Stimulated activated naive CD8-positive, alpha-beta T cell treated with anti-CD3 and anti-CD28 coated beads, Interleukin-15, Interleukin-2, amounts not matched to agents 100 U/mL and 50 U/mL, for 24 hours (primary cell): Measurements from ENCODE around the gene LGALSL.
"Not testable (repeated sequence)": the region's sequence is repeated elsewhere in the genome, so short reads cannot be mapped to it uniquely, and the experiment has no call there.

ENCODE experiments used
- ATAC-seq: fragments of 150-1000 bp; cut with Tn5 transposase; one replicate; pipeline ENCODE4 v1.10.0; 2021
- DNase-seq: peaks from one replicate; pipeline ENCODE4 v3.0.0; 2021

LGALSL gene

DNA sequence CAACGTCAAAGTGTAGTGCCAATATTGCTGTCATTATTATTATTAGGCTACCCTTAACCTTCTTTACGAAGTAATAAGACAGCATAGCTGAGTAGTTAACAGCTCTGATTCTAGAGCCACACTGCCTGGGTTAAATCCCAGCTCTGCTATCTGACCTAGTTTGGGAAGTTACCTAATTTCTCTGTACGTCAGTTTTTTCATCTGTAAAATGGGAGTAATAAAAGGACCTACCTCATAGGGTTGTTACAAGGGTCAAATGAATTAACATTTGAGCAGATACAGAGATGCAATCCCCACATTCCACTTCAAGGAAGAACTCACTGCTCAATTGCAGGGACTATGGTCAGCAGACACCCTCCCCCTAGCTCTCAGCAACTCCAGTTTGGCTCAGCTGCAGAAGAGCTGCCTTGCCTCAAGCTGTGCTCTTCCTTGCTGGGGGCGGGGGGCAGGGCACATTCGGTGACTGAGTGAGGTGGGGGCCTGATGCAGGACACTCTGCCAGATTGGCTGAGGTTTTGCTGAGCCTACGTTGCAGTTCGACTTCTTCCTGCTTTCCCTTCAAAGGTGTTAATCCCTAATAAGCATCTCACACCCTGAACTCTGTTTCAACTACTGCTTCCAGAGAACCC is 11.0 kb upstream of the LGALSL start:
- ATAC-seq: no peak
- no peak for DNase-seq

DNA sequence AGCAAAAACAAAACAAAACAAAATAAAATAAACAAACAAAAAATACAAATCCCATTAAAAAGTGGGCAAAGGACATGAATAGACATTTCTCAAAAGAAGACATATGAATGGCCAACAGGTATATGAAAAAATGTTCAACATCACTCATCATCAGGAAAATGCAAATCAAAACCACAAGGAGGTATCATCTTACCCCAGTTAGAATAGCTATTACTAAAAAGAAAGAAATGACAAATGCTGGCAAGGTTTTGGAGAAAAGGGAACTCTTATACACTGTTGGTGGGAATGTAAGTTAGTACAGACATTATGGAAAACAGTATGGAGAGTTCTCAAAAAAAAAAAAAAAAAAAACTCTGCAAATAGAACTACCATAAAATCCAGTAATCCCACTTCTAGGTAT is 8.0 kb upstream of the LGALSL start:
- not testable (repeated sequence) for ATAC-seq, DNase-seq

DNA sequence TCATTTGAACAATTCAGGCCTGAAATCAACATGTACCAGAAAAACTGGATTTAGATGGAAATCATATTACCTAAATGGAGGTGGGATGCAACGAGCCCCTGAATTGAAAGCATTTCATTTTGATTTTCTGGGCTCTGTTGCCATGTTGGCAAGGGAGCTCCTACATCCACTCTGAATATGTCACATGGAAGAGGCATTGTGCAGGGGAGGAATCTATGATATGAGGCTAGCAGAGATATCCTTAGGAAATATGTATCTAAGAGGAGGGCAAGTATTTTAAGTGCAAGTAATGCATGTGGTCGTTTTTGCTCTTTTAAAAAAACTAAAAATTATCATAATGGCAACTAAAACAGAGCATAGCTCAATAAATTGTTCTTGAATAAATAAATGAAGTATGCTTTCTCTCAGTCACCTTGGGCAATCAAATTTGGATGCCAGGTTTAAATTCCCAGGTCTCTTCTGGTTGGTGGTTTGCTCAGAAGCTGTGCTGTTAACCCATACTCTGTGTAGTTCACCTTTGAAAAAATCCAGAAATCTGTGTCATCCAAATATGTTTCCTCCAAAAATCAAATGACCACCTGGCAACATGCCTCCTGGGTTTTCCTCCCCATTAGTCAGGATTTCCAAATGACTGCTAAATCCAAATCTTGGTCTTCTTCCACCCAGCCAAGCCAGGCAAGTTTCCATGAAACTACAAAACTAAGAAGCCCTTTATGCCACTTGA is 6.5 kb upstream of the LGALSL start:
- DNase-seq (no peak), ATAC-seq (no peak)

DNA sequence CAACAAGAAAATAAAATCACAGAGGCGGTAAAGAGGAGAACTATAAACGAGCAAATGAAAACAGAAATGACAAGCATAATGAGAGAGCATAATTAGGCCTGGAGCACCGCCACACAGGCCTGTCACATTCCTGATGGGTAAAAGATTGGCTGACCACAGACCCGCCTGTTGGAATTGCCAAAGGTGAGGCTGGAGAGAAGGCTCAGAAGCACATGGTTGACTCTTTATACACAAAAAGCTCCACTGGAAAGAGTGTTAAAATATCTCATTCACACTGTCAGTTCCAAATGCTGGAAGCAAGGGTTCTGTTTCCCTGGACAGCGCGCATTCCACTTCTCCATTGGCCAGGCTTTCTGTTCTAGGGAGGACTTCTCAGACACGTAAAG is 5.9 kb upstream of the LGALSL start:
- no peak for DNase-seq
- no peak for ATAC-seq

DNA sequence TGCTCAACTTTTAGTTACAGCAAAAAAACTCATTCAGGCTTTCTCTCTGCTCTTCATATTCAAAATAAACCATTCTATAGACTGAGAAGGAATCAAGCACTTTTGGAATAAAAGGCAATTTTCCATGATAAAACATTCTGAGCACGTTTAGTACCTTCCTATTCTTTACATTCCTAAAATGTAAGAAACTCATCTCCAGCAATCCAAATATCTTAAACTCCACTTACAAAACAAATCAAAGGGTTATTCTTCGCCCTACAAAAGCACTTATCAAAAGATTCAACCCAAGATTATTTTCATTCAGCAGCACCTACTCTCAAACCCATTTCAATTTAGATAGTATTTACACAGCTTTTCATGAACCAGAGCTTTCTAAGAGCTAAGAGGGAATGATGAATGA is 2.9 kb upstream of the LGALSL start:
- DNase-seq (no peak), ATAC-seq (no peak)

DNA sequence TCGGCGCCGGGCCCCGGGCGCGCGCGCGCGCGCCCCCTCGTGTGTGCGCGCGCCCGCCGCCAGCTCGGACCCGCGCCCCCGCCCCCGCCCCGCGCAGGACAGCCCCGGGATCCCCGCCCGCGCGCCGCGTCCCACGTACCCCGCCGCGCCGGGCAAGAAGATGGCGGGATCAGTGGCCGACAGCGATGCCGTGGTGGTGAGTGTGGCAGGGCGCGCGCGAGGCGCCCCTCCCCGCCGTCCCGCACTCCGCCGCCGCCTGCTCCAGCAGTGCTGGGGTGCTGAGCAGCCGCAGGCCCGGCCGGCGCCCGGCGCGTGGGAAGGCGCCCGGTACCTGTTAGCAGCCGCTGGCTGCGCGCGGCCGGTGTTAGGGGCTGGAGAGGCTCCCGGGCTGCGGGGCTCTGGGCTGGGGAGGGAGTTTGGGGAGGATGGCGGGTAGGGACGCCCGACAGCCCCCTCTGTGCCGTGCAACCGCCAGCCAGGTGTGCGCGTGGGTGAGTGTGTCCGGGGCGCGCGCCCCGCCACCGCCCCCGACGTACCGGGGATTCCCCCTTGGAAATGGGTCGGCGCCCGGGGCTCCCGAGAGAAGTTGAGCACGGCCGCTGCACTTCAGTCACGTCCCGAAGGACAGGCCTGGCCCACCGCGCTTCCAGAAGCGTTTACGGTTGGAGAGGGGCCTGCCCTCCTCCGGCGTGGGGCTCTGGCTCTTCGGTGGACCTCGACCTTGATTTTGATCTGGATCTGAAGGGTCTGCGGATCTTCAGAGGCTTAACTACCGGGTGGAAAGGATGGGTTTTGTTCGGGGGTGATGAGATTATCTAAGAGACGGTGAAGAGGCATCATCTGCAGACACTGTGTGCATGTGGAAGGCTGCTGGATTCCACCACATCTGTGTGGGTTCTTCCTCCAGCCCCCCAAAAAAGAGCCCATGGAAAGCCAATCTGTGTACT is 697 bp downstream of the LGALSL start:
- ATAC-seq: peak; percentile 69
- DNase-seq: peak; percentile 59

DNA sequence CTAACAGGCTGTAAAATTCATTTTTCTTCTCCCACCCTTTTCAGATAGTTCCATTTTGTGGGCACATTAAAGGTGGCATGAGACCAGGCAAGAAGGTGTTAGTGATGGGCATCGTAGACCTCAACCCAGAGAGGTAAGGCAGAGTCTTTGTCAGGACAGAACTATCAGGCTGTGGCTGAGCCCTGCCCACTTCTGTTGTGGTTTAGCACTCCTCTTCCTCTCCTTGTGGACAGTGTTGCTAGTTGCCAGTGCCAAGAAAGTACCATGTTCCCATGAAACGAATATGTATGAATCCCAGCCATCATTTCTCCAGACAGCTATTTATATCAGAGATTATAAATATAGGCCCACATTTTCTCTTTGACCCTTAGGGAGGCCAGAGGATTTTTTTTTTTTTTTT is 1.6 kb downstream of the LGALSL start:
- ATAC-seq: no peak
- DNase-seq: no peak

DNA sequence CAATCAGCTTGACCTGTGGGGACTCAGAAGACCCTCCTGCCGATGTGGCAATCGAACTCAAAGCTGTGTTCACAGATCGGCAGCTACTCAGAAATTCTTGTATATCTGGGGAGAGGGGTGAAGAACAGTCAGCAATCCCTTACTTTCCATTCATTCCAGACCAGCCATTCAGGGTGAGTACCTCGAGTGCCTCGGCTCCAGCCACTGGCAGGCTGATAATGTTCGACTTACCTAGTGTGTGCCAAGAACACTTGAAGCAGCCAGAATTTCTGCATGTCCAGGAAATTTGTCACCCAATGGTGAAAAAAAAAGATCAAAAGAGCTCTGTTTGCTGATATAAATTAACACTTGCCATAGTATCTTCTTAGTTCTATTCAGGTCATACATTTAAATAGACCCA is 2.3 kb downstream of the LGALSL start:
- DNase-seq (no peak), ATAC-seq (no peak)

DNA sequence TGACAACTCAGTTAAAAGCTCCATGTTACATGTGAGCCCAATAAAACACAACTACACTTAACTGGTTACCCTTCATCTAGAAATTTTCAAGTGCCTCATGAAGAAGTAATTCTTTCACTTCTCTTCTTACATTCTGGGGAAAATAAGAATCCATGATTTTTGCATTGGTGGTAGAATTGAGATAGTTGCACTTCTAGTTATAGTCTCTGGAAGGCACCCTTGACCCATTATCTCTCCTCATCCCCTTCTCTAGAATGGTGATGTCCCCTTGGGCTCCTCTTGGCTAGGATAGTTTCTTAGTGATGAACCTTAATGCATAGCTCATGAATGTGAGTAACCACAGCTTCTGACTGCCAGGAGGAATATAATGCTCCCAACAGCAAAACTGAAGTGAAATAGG is 3.6 kb downstream of the LGALSL start:
- ATAC-seq (no peak), DNase-seq (no peak)

DNA sequence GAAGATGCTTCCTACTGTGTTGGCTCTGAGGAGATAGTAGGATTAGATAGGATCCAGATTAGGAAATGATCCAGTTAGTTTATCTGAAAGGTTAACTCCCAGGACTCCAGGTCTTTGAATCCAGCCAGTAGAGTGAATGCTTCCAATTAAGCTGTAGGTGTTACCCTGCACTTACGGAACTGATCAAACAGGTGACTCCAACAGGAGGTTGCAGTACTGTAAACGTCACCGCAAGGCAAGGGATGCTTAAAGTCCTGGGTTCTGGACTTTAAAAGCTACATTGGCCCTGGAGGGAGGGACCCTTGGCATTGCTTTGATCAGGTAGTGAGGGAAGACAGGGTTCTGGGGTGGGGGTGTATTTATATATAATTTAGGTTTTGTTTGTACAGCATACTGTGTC is 5.6 kb downstream of the LGALSL start:
- ATAC-seq: no peak
- DNase-seq: no peak

DNA sequence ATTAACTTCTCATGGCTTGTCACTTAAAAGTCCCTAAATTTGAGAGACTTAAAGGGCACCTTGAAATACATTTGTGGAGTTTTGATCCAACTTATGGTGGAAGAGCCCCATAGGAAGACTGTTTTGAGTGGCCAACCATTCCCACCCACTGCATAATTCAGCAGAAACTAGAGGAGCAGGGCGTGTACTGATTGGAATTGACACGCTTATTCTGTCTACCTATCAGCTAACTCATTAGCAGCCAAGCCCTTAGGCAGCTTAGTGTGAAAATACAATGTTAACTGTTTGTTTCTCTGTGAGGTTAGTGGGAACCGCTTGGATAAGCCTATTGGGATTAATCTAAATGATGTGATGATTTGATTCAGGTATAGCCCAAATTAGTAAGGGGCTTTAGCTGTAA is 6.4 kb downstream of the LGALSL start:
- ATAC-seq (no peak), DNase-seq (no peak)

DNA sequence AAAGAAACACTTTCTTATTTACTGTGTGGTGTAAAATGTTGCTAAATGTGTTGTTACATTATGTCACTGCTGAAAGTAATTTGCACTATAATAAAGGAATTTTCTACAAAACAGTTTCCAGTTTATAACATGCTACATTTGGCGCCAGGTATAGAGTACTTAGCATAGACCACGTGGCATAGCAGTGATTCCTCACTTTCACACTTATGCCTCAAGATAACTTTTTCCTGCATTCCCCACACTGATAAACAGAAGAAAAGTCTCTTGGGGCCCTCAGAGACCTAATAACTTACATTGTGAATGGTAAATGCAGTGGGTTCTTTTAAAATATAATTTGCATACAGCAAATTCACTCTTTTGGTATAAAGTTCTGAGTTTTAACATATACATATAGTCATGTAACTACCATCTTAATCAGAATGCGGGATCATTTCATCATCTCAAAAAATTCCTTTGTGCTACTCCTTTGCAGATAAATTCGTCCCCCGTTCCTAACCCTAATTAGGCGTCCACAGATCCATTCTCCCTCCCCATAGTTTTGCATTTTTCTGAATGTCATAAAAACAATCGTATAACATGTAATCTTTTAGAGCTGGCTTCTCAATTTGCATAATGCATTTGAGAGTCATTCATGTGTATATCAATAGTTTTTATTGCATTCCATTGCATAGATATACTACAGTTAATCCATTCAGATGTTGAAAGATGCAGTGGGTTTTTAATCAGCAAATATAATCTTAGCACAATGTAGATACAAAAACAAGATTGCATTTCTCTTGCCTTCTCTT is 7.5 kb downstream of the LGALSL start:
- ATAC-seq (no peak), DNase-seq (no peak)

DNA sequence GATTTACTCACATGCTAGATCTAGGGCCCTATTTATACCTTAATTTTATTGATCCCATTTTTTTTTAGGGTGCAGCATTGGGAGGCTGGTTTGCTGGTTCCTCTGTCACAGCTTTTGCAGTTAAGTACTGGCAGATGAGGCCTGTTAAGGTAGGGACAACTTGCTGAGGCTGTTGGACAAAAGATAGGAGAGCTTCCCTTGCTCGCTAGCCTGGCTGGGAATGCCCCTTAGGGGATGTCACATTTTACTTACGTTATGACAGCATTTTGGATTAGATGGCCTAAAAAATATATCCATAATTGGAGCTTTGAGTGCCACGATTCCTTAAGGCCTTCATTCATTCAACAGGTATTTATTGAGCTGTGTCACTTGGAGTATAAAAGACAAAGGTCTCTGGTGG is 8.2 kb downstream of the LGALSL start:
- ATAC-seq: no peak
- DNase-seq: no peak

DNA sequence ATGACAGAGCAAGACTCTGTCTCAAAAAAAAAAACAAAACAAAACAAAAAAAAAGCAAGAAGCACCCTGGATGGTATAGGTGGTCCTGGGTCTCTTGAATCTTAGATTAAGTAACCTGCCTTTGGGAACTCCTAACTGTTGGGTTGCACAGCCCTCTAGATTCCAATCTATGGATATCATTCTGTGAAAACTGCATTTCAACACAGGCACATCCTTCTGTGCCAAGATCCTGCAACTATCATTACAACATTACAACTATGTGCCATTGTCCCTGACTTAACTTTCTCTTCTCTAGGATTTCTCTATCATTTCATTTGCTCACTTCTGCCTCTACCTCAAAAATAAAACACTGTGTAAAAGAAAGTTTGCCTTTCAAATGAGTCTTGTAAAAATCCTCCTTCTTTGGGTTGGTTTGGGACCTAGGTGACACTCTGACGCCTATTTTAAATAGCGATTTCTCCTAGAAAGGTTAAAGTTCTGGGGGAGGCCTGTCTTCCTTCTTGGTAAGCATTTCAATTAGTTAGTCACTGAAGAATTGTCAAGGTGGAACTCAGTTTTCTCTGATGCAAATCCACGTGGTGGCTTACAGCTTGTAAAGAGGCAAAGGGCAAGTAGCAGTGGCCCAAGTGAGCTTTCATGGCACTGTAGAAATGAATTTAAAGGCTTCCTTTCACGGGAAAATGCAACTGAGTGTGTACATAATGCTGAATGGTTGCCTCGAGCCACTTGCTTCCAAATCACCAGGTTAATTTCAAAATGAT is 9.2 kb downstream of the LGALSL start:
- ATAC-seq: no peak
- no peak for DNase-seq

DNA sequence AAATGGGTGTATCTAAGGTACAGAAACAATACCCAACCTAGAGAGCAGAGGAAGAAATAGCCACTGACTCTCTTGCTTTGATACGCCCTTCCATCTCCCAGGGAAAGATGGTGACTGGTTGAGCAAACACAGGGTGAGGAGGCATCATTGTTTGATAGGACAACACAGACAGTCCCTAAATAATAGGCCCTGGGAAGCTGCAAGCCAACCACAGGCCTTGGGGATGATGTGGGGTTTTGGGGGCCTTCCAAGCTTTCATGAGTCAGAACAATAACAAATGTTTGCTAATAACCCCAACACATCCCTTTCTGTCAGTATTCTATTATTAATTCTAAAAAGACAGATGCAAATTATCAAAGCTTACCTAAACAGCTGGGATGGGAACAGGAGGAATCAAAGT is 9.8 kb downstream of the LGALSL start:
- ATAC-seq: no peak
- no peak for DNase-seq

DNA sequence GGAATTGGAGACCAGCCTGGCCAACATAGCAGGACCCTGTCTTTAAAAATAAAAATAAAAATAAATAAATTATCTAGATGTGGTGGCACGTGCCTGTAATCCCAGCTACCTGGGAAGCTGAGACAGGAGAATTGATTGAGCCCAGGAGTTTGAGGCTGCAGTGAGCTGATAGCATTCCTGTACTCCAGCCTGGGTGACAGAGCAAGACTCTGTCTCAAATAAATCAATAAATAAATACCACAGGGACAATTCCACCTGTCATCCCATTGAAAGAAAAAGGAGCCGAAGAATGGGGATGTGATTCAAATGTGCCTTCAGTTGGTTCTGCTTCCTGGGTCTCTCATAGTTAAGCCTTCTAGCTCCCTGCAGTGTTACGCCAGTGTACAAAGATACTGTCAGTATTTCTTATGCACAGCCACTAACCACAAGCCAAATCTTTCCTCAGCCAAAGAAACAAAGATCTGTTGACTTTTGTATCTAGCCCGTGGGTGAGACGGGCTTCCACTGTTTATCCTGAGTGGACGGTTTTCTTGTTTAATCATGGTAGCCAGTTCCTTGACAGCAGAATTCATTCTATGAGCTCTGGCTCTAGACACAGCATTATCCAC is 12.6 kb downstream of the LGALSL start:
- ATAC-seq (no peak), DNase-seq (no peak)

DNA sequence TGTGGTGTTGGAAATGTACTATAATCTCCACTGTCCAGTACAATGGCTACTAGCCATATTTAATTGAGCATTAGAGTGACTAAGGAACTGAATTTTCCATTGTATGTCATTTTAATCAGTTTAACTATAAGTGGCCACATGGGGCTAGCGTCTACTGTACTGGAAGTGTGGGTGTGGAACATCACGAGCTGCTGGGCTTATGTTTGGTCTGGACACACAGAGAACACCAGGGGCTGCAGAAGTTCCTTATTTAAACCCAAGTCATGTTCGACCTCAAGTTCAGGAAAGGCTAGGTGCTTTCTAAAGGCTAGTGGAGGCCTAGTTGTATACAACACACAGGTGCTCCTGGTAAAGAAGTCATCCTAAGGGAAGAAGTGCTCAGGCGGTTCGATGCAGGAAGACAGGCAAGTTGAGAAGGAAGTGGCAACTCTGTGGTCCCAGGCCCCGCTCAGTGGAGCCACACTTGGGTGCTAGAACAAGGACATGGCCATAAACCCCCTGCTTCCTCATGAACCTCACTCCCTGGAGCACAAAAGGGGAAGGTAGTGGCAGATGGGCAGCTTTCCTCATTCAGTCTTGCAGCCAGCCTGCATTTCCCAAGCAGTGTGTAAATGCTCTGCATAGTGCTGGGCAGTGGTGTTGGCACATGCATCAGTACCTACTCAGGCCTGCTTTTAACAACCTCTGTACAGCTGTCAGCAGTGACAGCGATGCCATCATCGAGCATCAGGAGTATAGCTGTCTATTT is 13.3 kb downstream of the LGALSL start:
- ATAC-seq: no peak
- DNase-seq: no peak

DNA sequence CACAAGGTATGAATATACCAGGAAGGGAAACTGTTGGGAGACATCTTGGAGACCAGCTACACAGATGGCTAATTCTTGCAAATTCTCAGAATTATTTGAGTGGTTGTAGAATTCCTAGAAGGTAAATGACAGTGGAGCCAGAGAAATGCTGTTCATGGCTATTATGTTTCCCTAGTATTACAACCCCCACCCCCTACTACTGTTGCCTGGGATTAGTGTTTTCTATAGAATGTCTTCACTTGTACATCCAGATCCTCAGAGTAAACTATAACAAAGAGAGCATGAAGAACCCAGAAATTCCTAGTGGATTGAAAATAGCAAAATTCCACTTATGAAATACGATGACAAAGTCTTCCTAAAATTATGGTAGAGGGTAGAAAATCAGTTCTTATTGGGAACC is 15.3 kb downstream of the LGALSL start:
- ATAC-seq: no peak

DNA sequence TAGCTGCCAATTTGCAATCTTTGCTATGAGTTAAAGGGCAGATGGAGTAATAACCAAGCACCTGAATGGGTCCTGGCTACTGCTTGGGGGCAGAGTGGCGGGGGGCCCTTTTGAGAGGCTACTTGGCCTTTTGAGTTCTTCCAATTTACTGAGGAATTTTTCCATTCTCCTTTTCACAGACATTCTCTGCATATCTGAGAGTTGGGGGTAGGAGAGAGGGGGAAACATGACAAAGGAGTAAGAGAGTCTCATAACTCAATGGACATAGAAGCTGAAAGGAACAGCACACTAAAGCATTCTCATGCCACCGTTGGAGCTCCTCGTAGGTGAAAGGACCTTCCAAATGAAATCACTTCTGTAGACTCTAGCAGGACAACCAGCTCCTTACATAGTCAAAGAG is 16.1 kb downstream of the LGALSL start:
- DNase-seq (no peak), ATAC-seq (no peak)

More for the DNA sequence above, 15.3 kb downstream of the LGALSL start:
- no peak for DNase-seq

DNA sequence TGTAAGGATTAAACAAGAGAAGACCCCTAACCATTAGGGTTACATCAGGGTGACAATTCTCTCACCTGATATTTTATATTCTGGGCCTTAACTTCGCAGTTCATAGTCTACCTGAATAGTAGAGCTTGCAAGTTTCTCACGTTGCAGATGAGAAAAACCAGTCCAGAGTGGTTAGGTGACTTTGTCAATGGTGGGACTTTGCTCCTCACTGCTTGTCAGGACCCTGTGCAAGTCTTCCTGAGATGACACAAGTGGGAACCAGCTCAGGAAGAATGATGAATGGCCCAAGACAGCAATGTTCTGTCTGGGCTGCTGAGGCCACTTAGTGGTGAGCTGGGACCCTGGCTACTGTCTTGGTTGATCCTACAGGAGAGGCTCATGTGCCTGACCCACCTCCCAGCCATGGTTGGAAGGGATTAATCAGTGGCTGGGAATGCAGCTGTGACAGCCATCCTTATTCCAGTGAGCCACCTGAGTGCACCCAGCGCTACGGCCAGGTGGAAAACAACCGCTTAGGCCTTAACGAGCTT is 16.9 kb downstream of the LGALSL start:
- ATAC-seq (no peak), DNase-seq (no peak)
